T-helper 1 cell treated with Interleukin-12 subunit alpha and Interleukin-12 subunit beta and Interleukin-4 antibody, amounts not matched to agents 30 ng/mL and 1 ng/mL, for 36 hours (primary cell): Measurements from ENCODE around the gene LUC7L2. TPM values are rescaled to one million over a fixed set of nuclear protein-coding genes. Genes with fewer than 3 reads are reported as not detected.
"Not testable (repeated sequence)": the region's sequence is repeated elsewhere in the genome, so short reads cannot be mapped to it uniquely, and the experiment has no call there.

ENCODE experiments used
- intact Hi-C: fragments of 100-400 bp; cut with micrococcal nuclease; formaldehyde crosslinking; loops from one replicate; pipeline ENCODE4 v1.15.1; 2024
- total RNA-seq: library from RNA; stranded (reverse); gene quantifications from 2 replicates; pipeline ENCODE4 v1.2.3, GENCODE V29; 2022

LUC7L2 gene, protein sequence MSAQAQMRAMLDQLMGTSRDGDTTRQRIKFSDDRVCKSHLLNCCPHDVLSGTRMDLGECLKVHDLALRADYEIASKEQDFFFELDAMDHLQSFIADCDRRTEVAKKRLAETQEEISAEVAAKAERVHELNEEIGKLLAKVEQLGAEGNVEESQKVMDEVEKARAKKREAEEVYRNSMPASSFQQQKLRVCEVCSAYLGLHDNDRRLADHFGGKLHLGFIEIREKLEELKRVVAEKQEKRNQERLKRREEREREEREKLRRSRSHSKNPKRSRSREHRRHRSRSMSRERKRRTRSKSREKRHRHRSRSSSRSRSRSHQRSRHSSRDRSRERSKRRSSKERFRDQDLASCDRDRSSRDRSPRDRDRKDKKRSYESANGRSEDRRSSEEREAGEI
- 118 and 130 TPM in 2 replicates for total RNA-seq

DNA sequence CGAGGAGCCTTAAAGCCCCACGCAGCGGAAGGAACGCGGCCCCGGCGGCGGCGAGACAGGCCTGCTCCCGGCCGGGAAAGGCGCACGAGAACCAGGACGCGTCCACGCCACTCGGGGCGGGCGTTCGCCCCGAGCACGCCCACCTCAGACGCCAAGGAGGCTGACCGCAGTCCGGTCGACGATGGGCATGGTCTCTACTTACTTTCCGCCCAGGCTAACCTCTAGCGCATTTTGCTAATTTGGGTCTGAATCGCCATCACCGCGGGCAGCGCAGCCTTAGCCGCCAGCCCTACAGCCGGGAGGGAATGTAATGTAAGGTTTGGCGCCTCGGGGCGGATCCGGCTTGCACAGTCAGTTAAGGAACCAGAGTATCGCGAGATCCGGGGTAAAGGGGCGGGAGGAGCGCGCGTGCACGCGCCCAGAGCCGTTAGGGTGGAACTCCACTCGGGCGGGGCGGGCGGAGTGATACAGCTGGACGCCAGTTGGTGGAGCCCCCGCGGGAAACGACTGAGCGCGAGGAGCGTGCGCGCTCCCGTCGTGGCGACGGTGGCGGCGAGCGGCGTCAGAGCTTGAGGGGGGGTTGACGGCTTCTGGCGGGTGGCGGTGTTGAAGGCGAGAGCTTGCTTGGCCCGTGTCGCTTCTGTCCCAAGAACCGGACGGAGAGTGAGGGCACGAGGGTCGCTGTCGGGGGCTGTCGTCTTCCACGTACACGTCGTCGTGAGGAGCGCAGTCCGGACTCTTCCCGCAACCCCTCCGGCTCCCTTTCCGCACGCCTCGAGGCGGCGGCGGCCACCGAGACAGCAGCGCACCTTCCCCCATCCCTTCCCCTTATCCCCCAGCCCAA lies at the start of gene LUC7L2:
TSS of gene LUC7L2 (plus strand) at position 529 of the 844 bp plus-strand sequence. CDS start 368 bp downstream, outside the sequence.
- intact Hi-C loops, result loop anchor here (1.0 to 10.0 kb wide), 12 partner anchors 19 to 1655 kb away; partner anchors contain the start of genes ADCK2, CREB3L2, FMC1 and MRPS33

DNA sequence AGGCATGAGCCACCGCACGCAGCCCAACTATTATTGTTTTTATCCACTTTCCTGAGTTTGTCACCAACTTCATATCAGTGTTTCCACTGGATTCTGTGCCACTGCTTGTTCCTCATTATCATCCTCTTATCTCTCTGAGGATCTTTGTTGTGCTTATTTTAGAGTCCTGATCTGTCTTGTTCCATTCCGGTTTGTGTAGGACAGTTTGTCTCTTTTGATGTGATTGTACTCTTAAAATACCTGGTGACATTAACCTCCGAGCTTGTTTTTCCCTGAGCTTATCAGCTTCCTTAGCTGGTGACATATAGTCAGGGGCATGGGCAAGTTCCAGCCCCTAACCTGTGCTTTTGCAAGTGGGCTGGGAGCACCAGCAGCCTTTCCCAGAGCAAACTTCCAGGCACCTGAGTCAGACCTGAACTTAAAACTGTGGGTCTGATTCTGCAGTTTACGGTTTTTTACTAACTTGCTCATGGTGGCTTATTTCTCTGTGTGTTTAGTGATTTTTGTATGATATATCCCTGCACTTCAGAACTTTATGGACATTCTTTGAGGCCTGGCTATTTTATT lies 41.7 kb upstream of the LUC7L2 start:
- intact Hi-C loops, result no loop called here

DNA sequence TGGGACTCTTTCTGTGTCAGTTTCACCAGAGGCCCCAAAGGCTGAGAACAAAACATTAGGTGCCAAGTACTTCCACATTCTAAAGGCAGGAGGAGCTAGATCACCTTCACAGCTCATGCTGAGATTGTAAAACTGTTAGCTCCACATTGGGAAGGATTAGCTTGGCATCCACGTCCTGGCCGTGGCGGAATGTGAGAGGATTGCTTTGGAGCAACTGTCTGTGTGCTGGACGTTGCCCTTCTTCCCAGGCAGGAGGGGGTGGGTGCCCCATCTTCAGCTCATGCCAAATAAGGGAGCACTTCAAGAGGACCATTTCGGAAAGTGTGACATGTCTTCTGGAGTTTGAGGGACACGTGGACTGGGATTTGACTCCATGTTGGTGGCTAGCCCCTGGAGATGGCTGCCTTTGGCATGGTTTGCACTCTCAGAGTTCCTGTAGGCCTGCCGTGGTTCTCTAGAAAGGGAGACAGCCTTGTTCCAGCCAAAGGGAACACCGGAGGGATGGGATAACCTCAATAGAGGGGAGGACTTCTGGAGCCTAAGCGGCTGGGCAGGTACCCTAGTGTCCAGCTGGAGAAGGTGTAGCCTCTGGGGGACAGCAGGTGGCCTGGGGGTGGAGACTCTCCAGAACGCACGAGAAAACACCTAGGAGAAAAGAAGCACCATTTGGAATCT lies 38.5 kb upstream of the LUC7L2 start:
- intact Hi-C loops, result no loop called here

DNA sequence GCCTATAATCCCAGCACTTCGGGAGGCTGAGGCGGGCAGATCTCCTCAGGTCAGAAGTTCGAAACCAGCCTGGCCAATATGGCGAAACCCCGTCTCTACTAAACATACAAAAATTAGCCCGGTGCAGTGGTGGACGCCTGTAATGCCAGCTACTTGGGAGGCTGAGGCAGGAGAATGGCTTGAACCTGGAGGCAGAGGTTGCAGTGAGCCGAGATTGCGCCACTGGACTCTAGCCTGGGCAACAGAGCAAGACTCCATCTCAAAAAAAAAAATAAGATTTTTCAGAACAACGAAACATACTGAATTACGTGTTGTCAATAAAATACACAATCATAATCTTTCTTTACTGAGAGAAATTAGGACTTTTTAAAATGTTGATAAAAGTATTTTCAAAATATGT lies 35.0 kb upstream of the LUC7L2 start:
- intact Hi-C loops, result not testable (repeated sequence)

DNA sequence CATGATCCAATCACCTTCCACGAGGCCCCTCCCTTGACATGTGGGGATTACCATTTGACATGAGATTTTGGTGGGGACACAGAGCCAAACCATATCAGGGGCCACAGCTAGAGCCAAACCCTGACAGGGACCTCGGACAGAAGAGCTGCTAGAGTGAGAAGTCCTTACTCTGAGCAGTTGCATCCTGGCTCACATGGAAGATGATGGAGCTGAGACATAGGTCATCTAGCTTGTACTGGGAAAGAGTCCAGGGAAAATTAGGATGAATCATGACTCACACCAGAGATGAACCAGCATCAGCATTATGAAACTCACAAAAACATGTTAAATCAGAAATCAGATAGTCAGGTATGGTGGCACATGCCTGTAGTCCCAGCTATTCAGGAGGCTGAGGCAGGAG lies 31.3 kb upstream of the LUC7L2 start:
- intact Hi-C loops, result no loop called here

DNA sequence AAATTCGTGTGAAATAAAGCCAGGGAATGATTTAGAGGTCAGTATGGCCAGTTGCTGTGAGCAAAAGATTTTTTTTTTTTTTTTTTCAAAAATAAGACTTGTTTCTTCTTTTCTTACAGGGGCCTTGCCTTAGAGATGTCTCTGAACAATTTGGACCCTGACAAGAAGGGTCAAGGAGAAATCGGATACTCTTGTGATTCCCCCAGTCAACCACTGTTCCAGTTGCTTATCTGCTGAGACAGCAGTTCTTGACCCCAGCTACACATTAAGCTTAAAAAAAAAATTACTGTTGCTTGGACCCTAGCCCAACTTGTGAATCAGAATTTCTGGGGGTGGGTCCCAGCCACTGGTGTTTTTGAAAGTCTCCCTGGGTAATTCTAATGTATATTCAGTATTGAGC lies 30.6 kb upstream of the LUC7L2 start:
- intact Hi-C loops, result no loop called here

DNA sequence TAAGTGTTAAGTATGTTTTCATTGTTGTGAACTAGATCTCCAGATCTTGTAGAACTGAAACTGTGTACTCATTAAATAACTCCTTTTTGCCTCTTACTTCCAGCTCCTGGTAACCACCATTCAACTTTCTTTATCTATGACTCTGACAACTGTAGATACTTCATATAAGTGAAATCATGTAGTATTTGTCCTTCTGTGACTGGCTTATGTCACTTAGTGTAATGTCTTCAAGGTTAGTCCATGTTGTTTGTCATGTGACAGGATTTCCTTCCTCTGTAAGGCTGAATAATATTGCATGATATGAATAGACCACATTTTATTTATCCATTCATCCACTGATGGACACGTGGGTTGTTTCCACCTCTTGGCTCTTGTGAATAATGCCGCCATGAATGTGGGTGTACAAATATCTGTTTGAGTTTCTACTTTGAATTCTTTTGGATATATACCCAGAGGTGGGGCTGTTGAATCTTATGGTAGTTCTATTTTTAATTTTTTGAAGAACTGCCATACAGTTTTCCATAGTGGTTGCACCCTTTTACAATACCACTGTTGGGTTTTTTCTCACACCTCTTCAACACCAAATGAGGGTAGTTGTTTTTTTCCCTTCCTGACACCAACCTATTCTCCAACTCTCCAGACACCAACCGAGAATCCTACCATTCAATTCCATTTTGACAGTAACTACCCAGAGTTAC lies 29.2 kb upstream of the LUC7L2 start:
- intact Hi-C loops, result no loop called here

DNA sequence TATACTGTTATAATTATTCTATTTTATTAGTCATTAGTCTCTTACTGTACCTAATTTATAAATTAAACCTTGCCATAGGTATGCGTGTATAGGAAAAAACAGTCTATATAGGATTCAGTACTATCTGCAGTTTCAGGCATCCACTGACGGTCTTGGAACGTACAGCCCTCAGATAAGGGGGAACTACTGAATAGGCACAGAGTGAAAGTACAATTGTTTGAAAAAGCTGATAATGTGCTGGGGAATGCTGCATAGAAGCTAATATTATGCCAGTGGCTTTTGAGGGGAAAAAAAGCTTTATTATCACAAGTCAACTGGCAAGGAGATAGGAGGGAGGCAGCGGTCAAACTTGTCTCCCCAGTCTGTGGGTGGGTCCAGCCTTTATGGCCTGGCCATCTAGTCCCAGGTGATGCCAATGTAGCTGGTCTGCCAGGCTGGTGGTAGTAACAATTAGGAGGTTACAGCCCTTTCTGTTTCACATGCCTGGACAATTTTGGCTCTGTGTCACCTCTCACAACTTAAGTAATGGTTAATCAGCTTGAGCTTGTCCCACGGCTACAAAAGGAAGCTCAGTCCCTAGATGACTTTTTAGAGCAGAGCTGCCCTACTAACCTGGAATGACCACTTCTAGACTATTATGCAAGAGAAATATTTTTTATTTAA lies 26.9 kb upstream of the LUC7L2 start:
- intact Hi-C loops, result no loop called here

DNA sequence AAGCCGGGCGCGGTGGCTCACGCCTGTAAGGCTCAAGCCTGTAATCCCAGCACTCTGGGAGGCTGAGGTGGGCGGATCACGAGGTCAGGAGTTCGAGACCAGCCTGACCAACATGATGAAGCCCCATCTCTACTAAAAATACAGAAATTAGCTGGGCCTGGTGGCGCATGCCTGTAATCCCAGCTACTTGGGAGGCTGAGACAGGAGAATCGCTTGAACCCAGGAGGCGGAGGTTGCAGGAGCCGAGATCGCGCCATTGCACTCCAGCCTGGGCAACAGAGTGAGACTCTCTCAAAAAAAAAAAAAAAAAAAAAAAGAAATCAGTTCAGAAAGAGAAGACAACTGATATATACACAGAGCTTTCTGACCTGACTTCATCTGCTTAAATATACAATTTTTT lies 26.3 kb upstream of the LUC7L2 start:
- intact Hi-C loops, result not testable (repeated sequence)

DNA sequence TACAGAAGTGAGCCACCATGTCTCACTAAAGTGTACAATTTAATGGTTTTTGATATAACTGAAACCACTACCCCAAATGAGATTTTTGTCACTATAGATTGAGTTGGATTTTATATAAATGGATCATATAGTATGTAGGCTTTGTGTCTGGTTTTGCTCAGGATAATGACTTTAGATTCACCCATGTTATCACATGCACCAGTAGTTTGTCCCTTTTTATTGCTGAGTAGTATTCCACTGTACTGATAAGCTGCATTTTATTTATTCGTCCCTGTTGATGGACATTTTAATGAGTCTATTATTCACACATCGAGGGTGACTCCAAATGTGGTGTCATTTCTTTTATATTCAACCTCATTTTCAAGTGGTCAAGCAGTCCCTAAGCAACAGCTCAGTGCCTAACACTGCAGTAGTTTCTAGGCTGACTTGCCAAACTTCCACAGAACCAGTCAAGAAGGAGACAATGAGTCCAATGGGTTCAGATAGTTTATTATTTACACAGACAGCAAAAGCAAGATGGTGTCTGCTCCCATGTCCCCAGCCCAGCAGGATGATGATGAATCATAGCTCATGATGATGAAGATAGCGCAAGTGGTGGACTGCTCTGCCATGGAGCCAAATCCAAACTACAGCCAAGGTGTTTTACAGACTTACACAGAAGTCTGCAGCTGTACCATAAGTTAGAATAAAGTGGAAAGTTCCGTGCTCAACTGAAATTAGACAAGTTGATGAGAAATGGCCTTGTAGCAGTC lies 25.1 kb upstream of the LUC7L2 start:
- intact Hi-C loops, result no loop called here

DNA sequence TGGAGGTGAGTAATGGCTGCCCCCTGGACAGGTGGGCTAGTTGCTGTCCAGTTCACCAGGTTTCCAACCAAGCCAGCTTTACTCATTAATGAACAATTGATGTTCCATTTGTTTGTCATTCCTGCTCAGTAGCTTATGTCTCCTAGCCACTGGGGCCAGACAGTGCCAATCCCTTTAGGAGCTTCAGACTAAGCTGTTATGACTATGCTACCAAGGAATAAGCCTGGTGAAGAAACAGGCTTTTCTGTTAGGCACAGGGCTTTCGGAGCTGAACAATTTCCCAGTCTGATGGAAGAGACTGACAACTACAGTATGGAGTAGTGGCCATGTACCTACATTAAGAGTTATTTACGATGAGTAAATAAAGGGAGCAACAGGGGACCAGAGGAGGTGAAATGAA lies 20.7 kb upstream of the LUC7L2 start:
- intact Hi-C loops, result no loop called here

DNA sequence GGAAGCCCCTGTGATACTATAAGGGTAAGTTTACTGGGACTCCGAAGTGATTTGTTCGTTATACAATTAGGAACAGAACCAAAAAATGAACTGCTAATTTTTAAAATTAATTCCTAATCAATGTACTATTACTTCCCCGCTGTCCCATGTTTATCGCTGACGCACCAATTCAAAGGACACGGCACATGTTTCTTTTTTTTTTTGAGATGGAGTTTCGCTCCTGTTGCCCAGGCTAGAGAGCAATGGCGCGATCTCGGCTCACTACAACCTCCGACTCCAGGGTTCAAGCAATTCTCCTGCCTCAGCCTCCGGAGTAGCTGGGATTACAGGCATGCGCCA lies 20.0 kb upstream of the LUC7L2 start:
- intact Hi-C loops, result loop anchor here (1.0 to 5.0 kb wide), 15 partner anchors 21 to 1405 kb away; partner anchors contain the start of genes HIPK2, MKRN1, PARP12 and UBN2

DNA sequence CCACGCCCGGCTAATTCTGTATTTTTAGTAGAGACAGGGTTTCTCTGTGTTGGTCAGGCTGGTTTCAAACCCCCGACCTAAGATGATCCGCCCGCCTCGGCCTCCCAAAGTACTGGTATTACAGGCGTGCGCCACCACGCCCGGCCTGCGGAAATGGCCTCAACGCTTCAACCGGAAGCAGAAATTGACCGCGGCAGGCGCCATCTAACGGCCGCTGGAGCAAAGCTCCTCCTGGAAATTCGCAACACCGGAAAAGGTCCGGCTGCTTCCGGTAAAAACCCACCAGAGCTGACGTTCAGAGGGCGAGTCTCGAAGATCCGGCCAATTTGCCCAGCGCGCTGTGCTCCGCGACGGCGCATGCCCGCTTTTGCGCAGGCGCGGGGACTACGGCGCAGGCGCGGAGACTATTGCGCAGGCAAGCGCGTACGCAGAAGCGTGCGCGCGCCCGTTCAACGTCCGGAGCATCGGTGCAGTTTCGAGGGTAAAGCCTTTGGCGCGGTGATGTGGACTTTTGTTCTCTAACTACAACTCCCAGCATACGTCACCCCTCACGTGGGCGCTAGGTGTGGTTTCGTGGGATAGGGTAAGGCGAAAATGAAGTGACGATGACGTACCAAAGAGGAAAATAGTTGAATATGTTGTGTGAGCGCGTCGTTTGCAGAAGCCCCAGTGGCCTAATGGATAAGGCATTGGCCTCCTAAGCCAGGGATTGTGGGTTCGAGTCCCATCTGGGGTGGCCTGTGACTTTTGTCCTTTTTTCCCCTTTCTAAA lies 19.5 kb upstream of the LUC7L2 start:
- intact Hi-C loops, result loop anchor here (1.0 to 5.0 kb wide), 15 partner anchors 21 to 1405 kb away; partner anchors contain the start of genes HIPK2, MKRN1, PARP12 and UBN2

DNA sequence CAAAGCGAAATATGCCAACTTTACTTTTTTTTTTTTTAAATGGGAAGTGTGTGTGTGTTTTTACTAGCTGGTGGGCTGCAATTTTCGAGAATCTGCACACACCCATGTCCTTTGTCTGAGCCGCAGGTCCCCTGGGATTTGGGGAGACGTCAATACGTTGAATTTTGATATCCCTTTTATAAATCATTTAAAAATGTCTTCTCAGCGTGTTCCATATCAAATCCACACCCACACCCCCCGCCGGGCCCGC lies 19.0 kb upstream of the LUC7L2 start:
- intact Hi-C loops, result loop anchor here (1.0 to 5.0 kb wide), 16 partner anchors 20 to 1406 kb away; partner anchors contain the start of genes HIPK2, MKRN1, PARP12 and UBN2

DNA sequence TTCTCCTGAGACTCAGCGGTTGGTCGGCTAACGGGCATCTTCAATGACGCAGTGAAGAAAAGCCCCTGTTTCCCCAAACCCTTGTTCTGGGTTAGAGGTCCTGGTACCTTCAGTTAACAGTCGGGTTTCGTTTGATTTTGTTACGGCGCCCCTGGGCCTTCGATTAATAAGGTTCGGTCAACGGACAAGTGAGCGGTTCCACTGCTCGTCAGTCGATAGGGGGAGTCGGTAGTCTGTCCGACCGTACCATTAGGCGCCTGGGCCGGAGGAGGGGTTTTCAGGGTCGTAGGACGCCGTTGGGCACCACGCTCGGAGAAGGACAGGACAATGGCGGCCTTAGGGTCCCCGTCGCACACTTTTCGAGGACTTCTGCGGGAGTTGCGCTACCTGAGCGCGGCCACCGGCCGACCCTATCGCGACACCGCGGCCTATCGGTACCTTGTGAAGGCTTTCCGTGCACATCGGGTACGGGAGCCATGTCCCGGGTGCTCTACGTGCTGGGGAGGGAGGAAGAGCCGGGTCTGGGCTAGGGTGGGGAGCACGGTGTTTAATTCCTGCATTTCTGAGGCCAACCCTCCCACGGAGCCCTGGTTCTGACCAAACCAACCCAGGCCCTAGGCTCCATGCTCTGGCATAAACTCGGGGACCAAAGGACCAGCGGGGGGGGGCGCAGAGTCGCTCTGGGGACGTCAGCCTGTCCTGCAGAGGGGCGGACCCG lies 18.5 kb upstream of the LUC7L2 start, which contains the start of gene FMC1:
TSS of gene FMC1 (plus strand) at position 280 of the 718 bp plus-strand sequence. CDS start at position 328, 48 bp downstream.
- intact Hi-C loops, result loop anchor here (1.0 to 5.0 kb wide), 9 partner anchors 20 to 1406 kb away; partner anchors contain the start of genes HIPK2, MKRN1 and PARP12

DNA sequence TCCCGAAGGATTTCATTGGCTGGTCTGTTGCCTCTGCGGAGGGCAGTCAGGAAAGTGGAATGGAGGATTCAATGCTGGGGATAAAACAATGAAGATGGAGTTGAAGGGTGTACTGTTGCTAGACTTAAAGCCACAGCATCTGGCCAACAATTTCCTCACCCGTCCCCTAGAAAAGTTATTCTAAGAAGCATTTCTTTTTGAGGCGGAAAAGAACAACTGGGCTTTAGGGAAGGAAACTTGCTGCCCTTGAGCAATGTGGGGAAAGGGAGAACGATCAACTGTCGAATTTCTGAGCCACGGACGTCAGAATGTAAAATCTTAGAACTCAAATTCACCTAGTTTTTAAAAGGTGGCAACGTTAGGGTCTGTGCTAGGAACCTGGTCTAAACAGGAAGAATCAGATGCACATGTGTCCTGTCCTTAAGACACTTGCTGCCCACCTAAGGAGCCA lies 17.9 kb upstream of the LUC7L2 start:
- intact Hi-C loops, result loop anchor here (1.0 to 5.0 kb wide), 10 partner anchors 19 to 1407 kb away; partner anchors contain the start of genes HIPK2, MKRN1 and PARP12

DNA sequence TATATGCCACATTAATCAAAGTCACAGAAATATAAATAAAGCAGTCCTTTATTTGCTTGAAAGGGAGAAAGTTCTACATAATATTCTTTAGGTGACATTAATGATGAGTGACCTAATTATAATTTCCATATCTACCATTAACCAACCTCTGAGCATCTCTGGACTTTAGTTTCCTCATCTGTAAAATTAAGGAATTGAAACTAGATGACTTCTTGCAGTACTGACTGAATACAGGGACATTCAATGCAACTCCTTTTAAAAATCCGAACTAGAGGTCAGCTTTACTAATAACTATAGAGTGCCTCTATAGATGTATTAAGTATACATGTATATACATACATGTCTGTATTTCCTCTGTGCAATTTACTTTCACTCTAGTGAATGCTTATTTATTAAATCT lies 14.7 kb upstream of the LUC7L2 start:
- intact Hi-C loops, result no loop called here

DNA sequence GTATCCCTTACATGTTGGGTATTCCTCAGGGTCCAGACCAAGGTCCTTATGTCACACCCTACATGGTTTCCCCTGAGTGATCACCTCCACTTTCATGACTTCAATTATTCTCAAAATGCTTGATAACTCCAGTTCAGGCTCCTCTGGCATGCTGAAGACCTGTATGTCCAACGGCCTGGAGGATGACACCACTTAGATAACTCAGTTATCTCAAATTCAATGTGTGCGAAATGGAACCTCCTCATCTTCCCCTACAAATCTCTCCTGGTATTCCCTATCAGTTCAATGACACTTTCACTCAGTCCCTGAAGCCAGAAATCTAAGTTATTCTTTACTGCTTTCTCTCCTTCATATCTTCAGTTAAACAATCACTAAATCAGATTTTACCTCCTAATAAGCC lies 8.7 kb upstream of the LUC7L2 start:
- intact Hi-C loops, result no loop called here
